ENCODE measurements around the gene TMEM178A.
"Not testable (repeated sequence)": the region's sequence is repeated elsewhere in the genome, so short reads cannot be mapped to it uniquely, and the experiment has no call there.

DNA sequence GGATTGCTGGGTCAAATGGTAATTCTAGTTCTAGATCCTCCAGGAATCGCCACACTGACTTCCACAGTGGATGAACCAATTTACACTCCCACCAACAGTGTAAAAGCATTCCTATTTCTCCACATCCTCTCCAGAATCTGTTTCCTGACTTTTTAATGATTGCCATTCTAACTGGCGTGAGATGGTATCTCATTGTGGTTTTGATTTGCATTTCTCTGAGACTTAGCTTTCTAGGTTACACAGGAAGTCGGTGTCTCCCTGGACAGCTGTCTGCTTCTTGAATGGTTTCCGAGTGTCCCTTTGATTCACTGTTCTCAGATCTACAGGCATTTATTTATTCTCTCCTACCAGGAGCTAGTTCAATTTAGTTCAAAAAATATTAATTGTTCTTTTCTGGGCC lies 62.4 kb downstream of the TMEM178A start:
- TF ChIP-seq, protein P1, sequence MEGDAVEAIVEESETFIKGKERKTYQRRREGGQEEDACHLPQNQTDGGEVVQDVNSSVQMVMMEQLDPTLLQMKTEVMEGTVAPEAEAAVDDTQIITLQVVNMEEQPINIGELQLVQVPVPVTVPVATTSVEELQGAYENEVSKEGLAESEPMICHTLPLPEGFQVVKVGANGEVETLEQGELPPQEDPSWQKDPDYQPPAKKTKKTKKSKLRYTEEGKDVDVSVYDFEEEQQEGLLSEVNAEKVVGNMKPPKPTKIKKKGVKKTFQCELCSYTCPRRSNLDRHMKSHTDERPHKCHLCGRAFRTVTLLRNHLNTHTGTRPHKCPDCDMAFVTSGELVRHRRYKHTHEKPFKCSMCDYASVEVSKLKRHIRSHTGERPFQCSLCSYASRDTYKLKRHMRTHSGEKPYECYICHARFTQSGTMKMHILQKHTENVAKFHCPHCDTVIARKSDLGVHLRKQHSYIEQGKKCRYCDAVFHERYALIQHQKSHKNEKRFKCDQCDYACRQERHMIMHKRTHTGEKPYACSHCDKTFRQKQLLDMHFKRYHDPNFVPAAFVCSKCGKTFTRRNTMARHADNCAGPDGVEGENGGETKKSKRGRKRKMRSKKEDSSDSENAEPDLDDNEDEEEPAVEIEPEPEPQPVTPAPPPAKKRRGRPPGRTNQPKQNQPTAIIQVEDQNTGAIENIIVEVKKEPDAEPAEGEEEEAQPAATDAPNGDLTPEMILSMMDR (IDR thresholded peaks at IDR 0.05; ENCODE audit: control extremely low read depth in 1 of 3, insufficient read depth in 1 of 3, low read depth in 1 of 3, low read length in 3 of 3), result not testable (repeated sequence)
- TF ChIP-seq POLR2A (IDR thresholded peaks at IDR 0.05; ENCODE audit: control extremely low read depth in 1 of 2, low read depth in 2 of 2, low read length in 2 of 2); RAD21 (IDR thresholded peaks at IDR 0.05 in 1 of 2, conservative IDR thresholded peaks at IDR 0.05 in 1 of 2; ENCODE audit: low read depth in 2 of 2, low read length in 2 of 2); RNF2 (IDR thresholded peaks at IDR 0.05; ENCODE audit: borderline replicate concordance, low read depth, low read length, missing control alignments, poor library complexity, severe bottlenecking); EGR1 (IDR thresholded peaks at IDR 0.05; ENCODE audit: borderline replicate concordance, low read depth, low read length); SUZ12 (IDR thresholded peaks at IDR 0.05; ENCODE audit: low read length); SRF (IDR thresholded peaks at IDR 0.05; ENCODE audit: low read depth, low read length); SP2 (IDR thresholded peaks at IDR 0.05; ENCODE audit: low read length): not testable (repeated sequence)
- TF ChIP-seq, protein P2, sequence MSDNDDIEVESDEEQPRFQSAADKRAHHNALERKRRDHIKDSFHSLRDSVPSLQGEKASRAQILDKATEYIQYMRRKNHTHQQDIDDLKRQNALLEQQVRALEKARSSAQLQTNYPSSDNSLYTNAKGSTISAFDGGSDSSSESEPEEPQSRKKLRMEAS (IDR thresholded peaks at IDR 0.05), result not testable (repeated sequence)
- TF ChIP-seq, protein P3, sequence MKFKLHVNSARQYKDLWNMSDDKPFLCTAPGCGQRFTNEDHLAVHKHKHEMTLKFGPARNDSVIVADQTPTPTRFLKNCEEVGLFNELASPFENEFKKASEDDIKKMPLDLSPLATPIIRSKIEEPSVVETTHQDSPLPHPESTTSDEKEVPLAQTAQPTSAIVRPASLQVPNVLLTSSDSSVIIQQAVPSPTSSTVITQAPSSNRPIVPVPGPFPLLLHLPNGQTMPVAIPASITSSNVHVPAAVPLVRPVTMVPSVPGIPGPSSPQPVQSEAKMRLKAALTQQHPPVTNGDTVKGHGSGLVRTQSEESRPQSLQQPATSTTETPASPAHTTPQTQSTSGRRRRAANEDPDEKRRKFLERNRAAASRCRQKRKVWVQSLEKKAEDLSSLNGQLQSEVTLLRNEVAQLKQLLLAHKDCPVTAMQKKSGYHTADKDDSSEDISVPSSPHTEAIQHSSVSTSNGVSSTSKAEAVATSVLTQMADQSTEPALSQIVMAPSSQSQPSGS (IDR thresholded peaks at IDR 0.05; ENCODE audit: low read length), result not testable (repeated sequence)

Measured in H1 (cell line).